Thyroid gland (tissue), 4 donors: Measurements from ENCODE around the gene CHRM5. TPM values are rescaled to one million over a fixed set of nuclear protein-coding genes. Genes with fewer than 3 reads are reported as not detected.

Source experiments
- DNase-seq, 2 donors: peaks; one replicate each; pipeline ENCODE4 v3.0.0-alpha.2; 2019
- H3K27ac ChIP-seq, 3 donors: fragments of 200-600 bp; sonication (generic); 1 replicate in 2 of 3; 2 replicates in 1 of 3; pipeline ENCODE4 v1.5.1; 2016 to 2019; ENCODE audit warnings: mild to moderate bottlenecking in 1 of 3, moderate library complexity in 1 of 3
- H3K27me3 ChIP-seq: fragments of 200-600 bp; sonication (generic); one replicate; pipeline ENCODE4 v1.5.1; 2019
- H3K36me3 ChIP-seq, 2 donors: fragments of 200-600 bp; sonication (generic); one replicate each; pipeline ENCODE4 v1.5.1; 2016 to 2019
- H3K4me1 ChIP-seq, 2 donors: fragments of 200-600 bp; sonication (generic); one replicate each; pipeline ENCODE4 v1.5.1; 2017 to 2019
- H3K4me3 ChIP-seq, 3 donors: fragments of 200-600 bp; sonication (generic); replicated peaks in 1 of 3; 1 replicate in 2 of 3; 2 replicates in 1 of 3; pipeline ENCODE4 v1.5.1; 2016; ENCODE audit warnings: mild to moderate bottlenecking in 1 of 3
- H3K9me3 ChIP-seq: fragments of 200-600 bp; sonication (generic); one replicate; pipeline ENCODE4 v1.5.1; 2017
- POLR2A ChIP-seq, 2 donors: fragments of 450-650 bp; IDR thresholded peaks; one replicate each; pipeline ENCODE4 v1.6.1; 2017; ENCODE audit warnings: antibody characterized with exemption in 2 of 2, mild to moderate bottlenecking in 2 of 2, moderate library complexity in 1 of 2
- WGBS, 2 donors: methylation state at CpG; one replicate each; pipeline ENCODE4 v1.1.5; 2017; 5-methylcytosine and 5-hydroxymethylcytosine counted together
- intact Hi-C: fragments of 100-400 bp; cut with DNase I; formaldehyde crosslinking; loops from one replicate; pipeline ENCODE4 v1.15.1; 2023
- total RNA-seq, 4 donors: library from RNA; depleted of rRNA; stranded (reverse); fragments of >200 nt; gene quantifications; one replicate each; pipeline ENCODE4 v1.2.3, GENCODE V29; 2016
- TF ChIP-seq, protein P1 (sequence below), 6 experiments: fragments of 200-600 bp in 3 of 6; fragments of 450-650 bp in 3 of 6; sonication (generic) in 3 of 6; IDR thresholded peaks; one replicate each; pipeline ENCODE4 v1.5.1; 2016 to 2019; ENCODE audit warnings: antibody characterized with exemption in 6 of 6, mild to moderate bottlenecking in 2 of 6, inconsistent platforms in 1 of 6, moderate library complexity in 1 of 6

Gene CHRM5
- total RNA-seq, 4 donors from 2014 or later = not detected

DNA sequence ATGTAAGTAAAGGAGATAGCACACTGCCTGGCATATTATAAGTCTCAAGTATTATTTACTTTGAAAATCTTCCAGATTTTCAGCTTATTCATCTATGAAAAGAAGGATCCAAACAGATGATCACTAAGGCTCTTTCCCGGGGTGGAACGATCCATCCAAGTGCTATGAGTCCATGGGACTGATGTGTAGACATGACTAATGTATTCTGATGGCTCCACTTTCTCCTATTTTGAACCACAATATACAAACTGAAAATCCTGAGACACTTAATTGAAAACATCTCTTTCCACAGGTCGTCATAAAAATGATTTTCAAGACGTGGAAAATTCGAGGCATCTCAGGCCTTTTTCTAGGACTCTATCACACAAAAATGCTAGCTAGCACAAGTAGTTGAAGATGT, 33.4 kb upstream of the CHRM5 start:
- no peak for DNase-seq
- Histone ChIP-seq H3K27ac (no peak overlapping the region), H3K36me3 (no peaks in the 10 kb centered on the region), H3K4me3 (no peak overlapping the region), H3K9me3 (no peaks in the 10 kb centered on the region), H3K4me1 (peaks cover 5 to 11% of the 10 kb centered on the region in 2 donors), H3K27me3 (no peaks in the 10 kb centered on the region)
- TF ChIP-seq POLR2A (IDR thresholded peaks at IDR 0.05) = no peak
- TF ChIP-seq, protein P1, sequence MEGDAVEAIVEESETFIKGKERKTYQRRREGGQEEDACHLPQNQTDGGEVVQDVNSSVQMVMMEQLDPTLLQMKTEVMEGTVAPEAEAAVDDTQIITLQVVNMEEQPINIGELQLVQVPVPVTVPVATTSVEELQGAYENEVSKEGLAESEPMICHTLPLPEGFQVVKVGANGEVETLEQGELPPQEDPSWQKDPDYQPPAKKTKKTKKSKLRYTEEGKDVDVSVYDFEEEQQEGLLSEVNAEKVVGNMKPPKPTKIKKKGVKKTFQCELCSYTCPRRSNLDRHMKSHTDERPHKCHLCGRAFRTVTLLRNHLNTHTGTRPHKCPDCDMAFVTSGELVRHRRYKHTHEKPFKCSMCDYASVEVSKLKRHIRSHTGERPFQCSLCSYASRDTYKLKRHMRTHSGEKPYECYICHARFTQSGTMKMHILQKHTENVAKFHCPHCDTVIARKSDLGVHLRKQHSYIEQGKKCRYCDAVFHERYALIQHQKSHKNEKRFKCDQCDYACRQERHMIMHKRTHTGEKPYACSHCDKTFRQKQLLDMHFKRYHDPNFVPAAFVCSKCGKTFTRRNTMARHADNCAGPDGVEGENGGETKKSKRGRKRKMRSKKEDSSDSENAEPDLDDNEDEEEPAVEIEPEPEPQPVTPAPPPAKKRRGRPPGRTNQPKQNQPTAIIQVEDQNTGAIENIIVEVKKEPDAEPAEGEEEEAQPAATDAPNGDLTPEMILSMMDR (IDR thresholded peaks at IDR 0.05) = no peak
- intact Hi-C loops = no loop called here
- 76 to 86% methylated on average over 5 of the region's 5 CpGs for WGBS, 2 donors

DNA sequence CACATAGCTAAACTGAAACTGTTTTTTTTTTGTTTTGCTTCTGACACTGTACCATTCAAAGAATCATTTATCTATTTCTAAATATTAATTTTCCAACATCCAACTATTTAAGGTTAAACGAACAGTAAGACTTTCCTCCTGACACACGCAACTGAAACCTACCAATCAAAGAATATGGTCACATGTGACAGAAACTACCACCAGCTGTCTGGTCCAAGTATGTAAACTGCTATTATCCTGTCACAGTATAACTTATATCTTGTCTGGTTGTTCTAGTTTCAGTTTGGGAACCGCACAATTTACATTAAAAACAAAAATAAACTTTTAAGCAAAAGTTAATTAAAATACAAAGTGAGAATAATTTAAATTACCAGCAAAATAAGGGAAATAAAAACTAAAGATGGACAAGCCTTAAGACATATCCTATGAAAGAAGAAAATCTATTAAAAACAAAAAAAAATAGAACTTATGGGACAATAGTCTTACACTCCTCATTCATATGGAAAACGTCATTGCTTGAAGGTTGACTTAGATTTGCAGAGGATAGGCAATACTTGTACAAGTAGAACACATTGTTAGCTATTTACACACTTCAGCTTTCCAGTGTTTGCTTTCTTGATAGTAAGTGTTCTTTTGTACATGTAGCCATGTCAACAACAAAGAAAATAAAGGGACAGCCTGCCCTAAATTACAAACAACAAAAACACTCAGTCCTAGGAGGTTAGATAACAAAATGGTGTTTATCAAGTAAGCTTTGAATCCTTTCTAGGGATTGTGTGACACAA, 26.8 kb upstream of the CHRM5 start:
- no peak overlapping the region for H3K27ac ChIP-seq
- no peaks in the 10 kb centered on the region for H3K36me3 ChIP-seq
- intact Hi-C loops = no loop called here
- H3K9me3 ChIP-seq = no peaks in the 10 kb centered on the region
- DNase-seq = no peak
- H3K4me1 ChIP-seq = no peaks in the 10 kb centered on the region
- no peak for TF ChIP-seq POLR2A (IDR thresholded peaks at IDR 0.05)
- TF ChIP-seq, protein P1 (IDR thresholded peaks at IDR 0.05) = no peak
- no peaks in the 10 kb centered on the region for H3K27me3 ChIP-seq
- no peak overlapping the region for H3K4me3 ChIP-seq
- 79 to 80% methylated on average over 4 of the region's 4 CpGs for WGBS, 2 donors

DNA sequence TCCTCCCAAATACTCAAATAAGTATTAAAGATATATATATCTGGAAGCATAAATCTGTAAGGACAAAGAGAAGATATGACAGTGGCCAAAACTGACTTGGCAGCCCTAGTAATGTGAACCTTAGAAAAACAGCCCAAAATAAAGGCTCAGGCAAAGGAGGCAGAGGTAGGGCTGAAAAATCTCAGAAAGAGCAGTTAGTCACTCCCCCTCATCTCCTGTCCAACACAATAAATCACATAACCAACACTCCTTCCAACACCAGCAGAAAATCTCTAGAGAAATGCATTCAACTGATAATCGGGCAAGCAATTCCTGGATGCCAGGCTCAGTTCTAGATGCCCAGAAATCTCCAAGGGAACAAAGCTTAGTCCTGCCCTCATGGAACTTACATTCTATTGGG, 22.1 kb upstream of the CHRM5 start:
- Histone ChIP-seq H3K9me3 (no peaks in the 10 kb centered on the region), H3K4me1 (no peaks in the 10 kb centered on the region), H3K36me3 (no peaks in the 10 kb centered on the region), H3K4me3 (no peak overlapping the region), H3K27ac (no peak overlapping the region), H3K27me3 (no peaks in the 10 kb centered on the region)
- no peak for DNase-seq
- TF ChIP-seq POLR2A (IDR thresholded peaks at IDR 0.05) = no peak
- TF ChIP-seq, protein P1 (IDR thresholded peaks at IDR 0.05) = no peak
- intact Hi-C loops = no loop called here
- WGBS, 2 donors = 93 to 100% methylated on average over 1 of the region's 1 CpG

DNA sequence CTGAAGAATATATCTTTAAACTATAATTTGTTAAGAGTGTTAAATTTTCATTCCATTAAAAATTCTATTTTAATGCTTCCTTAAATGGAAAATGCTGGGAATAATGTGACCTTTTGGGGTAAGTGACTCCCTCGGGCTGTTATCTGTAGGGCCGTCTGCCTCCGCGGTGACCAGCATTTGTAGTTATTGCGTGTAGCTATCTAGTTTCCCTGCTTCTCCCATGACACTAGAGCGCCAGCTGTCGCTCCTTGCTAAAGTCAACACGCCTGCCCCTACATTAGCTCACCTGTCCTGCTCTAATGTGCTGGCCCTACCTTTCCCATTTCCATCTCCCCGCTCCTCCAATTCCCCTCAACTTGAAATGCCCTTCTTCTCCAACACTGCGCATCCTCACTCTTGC, 12.4 kb upstream of the CHRM5 start:
- Histone ChIP-seq H3K27ac (no peak overlapping the region), H3K4me1 (no peaks in the 10 kb centered on the region), H3K4me3 (no peak overlapping the region), H3K9me3 (no peaks in the 10 kb centered on the region), H3K36me3 (no peaks in the 10 kb centered on the region), H3K27me3 (no peaks in the 10 kb centered on the region)
- TF ChIP-seq, protein P1 (IDR thresholded peaks at IDR 0.05) = no peak
- TF ChIP-seq POLR2A (IDR thresholded peaks at IDR 0.05) = no peak
- DNase-seq = no peak
- intact Hi-C loops = no loop called here
- WGBS, 2 donors = 81 to 83% methylated on average over 10 of the region's 10 CpGs

DNA sequence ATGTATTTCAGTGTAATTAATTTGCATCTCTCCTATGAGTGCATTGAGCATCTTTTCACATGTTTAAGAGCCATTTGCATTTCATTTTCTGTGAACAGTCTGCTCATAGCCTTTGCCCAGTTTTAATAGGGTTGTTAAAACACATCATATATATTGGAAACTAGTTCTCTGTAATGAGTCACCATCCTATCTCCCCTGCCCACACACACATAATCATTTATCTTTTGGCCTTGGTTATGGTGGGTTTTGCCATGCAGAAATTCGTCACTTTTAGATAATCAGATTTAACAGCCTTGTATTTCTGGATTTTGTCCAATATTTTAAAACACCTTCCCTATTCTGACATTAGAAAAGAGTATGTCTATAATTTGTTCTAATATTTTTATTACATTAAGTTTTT, 11.9 kb upstream of the CHRM5 start:
- Histone ChIP-seq H3K9me3 (no peaks in the 10 kb centered on the region), H3K27me3 (no peaks in the 10 kb centered on the region), H3K4me3 (no peak overlapping the region), H3K36me3 (no peaks in the 10 kb centered on the region), H3K4me1 (no peaks in the 10 kb centered on the region), H3K27ac (no peak overlapping the region)
- TF ChIP-seq POLR2A (IDR thresholded peaks at IDR 0.05) = no peak
- TF ChIP-seq, protein P1 (IDR thresholded peaks at IDR 0.05) = no peak
- intact Hi-C loops = no loop called here
- 72 to 79% methylated on average over 1 of the region's 1 CpG for WGBS, 2 donors
- no peak for DNase-seq
